Esophagus squamous epithelium (tissue), 4 donors: ENCODE results near the gene RPS6KA4.

Experiments
- POLR2A ChIP-seq, 4 donors: fragments of 450-650 bp; IDR thresholded peaks; one replicate each; pipeline ENCODE4 v1.6.1; 2017; ENCODE audit warnings: antibody characterized with exemption in 4 of 4, mild to moderate bottlenecking in 4 of 4, moderate library complexity in 3 of 4
- TF ChIP-seq, protein P1 (sequence below), 6 experiments: fragments of 450-650 bp in 4 of 6; fragments of 200-600 bp in 2 of 6; sonication (generic) in 2 of 6; IDR thresholded peaks; one replicate each; pipeline ENCODE4 v1.5.1; 2016 to 2019; ENCODE audit warnings: antibody characterized with exemption in 6 of 6, mild to moderate bottlenecking in 4 of 6, moderate library complexity in 4 of 6

DNA sequence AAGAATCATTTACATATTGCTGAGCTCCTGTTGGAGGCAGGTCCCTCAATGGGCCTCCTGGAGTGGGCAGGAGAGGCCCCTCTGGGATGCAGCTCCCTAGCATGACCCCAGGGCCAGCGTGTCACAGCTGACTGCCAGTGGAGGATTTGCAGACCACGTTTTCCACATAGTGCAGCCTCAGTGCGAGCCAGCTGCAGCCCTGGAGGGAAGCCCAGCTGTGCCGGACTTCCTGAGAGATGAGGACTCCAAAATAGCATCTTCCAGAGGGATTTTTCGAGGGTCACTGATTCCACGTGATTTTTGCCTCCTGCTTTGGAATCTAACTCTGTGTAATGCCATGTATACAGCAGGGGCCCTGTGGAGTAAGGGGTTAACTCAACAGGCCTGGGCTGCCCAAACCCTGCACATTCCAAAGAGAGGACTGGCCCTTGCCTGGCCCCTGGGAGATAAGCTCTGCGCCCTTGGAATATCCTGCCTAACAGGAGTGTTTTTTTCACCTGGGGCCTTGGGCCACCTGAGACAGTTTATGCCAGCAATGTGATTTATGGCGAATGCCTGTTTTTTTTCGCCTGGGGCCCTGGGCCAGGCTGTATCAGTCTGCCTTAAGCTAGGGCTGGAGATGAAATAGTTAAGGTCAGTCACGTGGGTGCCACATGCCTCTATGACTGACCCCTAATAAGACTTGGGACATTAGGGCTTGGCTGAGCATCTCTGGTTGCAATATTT is 47.4 kb downstream of the RPS6KA4 start:
- no peak for TF ChIP-seq POLR2A (IDR thresholded peaks at IDR 0.05)
- TF ChIP-seq, protein P1, sequence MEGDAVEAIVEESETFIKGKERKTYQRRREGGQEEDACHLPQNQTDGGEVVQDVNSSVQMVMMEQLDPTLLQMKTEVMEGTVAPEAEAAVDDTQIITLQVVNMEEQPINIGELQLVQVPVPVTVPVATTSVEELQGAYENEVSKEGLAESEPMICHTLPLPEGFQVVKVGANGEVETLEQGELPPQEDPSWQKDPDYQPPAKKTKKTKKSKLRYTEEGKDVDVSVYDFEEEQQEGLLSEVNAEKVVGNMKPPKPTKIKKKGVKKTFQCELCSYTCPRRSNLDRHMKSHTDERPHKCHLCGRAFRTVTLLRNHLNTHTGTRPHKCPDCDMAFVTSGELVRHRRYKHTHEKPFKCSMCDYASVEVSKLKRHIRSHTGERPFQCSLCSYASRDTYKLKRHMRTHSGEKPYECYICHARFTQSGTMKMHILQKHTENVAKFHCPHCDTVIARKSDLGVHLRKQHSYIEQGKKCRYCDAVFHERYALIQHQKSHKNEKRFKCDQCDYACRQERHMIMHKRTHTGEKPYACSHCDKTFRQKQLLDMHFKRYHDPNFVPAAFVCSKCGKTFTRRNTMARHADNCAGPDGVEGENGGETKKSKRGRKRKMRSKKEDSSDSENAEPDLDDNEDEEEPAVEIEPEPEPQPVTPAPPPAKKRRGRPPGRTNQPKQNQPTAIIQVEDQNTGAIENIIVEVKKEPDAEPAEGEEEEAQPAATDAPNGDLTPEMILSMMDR (IDR thresholded peaks at IDR 0.05) = no peak
